Measurements from ENCODE around the gene SLC43A2. TPM values are rescaled to one million over a fixed set of nuclear protein-coding genes. Genes with fewer than 3 reads are reported as not detected.

Gene SLC43A2
- total RNA-seq, 1 experiment from 2014 or later: 12.6 TPM

GRCh38 chr17:1541367-1541904 lies 87.2 kb downstream of the SLC43A2 start:
- Histone ChIP-seq H3K4me3 (replicated peaks in 1 of 2; ENCODE audit: low read depth in 1 of 2, low read length in 2 of 2) (no peak overlapping the region), H3K79me2 (ENCODE audit: insufficient read depth, low read length) (peaks cover 13% of the 10 kb centered on the region), H2AFZ (ENCODE audit: low read depth, low read length, poor library complexity, severe bottlenecking) (no peak overlapping the region), H3K9me3 (ENCODE audit: control insufficient read depth in 1 of 2, insufficient read depth in 1 of 2, low read depth in 1 of 2, low read length in 2 of 2) (no peaks in the 10 kb centered on the region), H3K27ac (ENCODE audit: low read depth, low read length) (no peak overlapping the region), H3K9ac (ENCODE audit: low read length) (no peak overlapping the region), H4K20me1 (ENCODE audit: insufficient read depth) (no peaks in the 10 kb centered on the region), H3K36me3 (ENCODE audit: control insufficient read depth in 1 of 2, insufficient read depth in 2 of 2, low read length in 2 of 2) (peaks cover 35 to 41% of the 10 kb centered on the region in 2 experiments; a peak in 3 of 4 replicates), H3K4me1 (ENCODE audit: control insufficient read depth in 1 of 2, insufficient read depth in 2 of 2, low read length in 2 of 2) (no peaks in the 10 kb centered on the region), H3K4me2 (ENCODE audit: low read length) (no peak overlapping the region), H3K9me2 (ENCODE audit: insufficient read depth) (no peaks in the 10 kb centered on the region), H3K27me3 (ENCODE audit: insufficient read depth, low read length) (no peaks in the 10 kb centered on the region)
- intact Hi-C loops (cut with micrococcal nuclease): no loop called here
- TF ChIP-seq MAX (IDR thresholded peaks at IDR 0.05) (no peak), ZBTB33 (IDR thresholded peaks at IDR 0.05; ENCODE audit: extremely low read depth, insufficient replicate concordance, low read length) (no peak), SRF (IDR thresholded peaks at IDR 0.05; ENCODE audit: low read depth) (no peak), YY1 (IDR thresholded peaks at IDR 0.05; ENCODE audit: extremely low read depth, insufficient replicate concordance, low read depth, low read length) (no peak), CEBPB (IDR thresholded peaks at IDR 0.05; ENCODE audit: low read depth) (no peak), EGR1 (IDR thresholded peaks at IDR 0.05; ENCODE audit: low read depth) (no peak), SIN3A (IDR thresholded peaks at IDR 0.05; ENCODE audit: low read depth) (no peak), CTCF (IDR thresholded peaks at IDR 0.05 in 2 of 3, conservative IDR thresholded peaks at IDR 0.05 in 1 of 3; ENCODE audit: borderline replicate concordance in 1 of 3, insufficient read depth in 1 of 3, low read depth in 2 of 3, low read length in 2 of 3) (no peak), SP1 (IDR thresholded peaks at IDR 0.05; ENCODE audit: low read depth) (no peak), EZH2 (IDR thresholded peaks at IDR 0.05) (no peak), POLR2AphosphoS5 (IDR thresholded peaks at IDR 0.05; ENCODE audit: low read depth, low read length) (no peak), REST (IDR thresholded peaks at IDR 0.05; ENCODE audit: low read depth) (no peak), JUND (IDR thresholded peaks at IDR 0.05) (no peak), CBX3 (IDR thresholded peaks at IDR 0.05; ENCODE audit: low read depth) (no peak)
- RAD21 ChIA-PET (ENCODE audit: low non-redundant PET in 1 of 2, low total read pairs in 2 of 2, uncharacterized antibody in 2 of 2, unreplicated experiment in 2 of 2): no interaction called here
- no peak for ATAC-seq
- no peak for DNase-seq (ENCODE audit: low read depth, low spot score)
- CTCF ChIA-PET: no interaction called here
- BruUV-seq (replicated peaks): no TSS peak
- POLR2A ChIA-PET: no interaction called here
